Measurements from ENCODE around the gene HOOK2. TPM values are rescaled to one million over a fixed set of nuclear protein-coding genes. Genes with fewer than 3 reads are reported as not detected.
"Not testable (repeated sequence)": the region's sequence is repeated elsewhere in the genome, so short reads cannot be mapped to it uniquely, and the experiment has no call there.

Gene HOOK2
- total and polyA plus RNA-seq, 2 donors (not counting 1 experiment from before 2014, with no cell fraction given) = 6.6 to 26.6 TPM

DNA sequence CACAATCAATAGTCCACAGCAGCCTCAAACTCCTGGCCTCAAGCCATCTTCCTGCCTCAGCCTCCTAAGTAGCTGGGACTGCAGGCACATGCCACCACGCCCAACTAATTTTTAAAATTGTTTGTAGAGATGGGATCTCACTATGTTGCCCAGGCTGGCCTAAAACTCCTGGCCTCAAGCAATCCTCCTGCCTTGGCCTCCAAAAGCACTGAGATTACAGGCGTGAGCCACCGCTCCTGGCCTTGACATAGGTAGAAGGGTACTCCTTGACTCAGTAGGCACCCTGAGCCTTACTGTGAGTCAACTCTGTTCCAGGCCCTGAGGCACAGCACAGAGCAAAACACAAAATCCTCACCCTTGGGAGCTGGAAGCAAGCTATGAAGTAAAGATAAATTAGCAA lies 59.4 kb downstream of the HOOK2 start:
- H3K9ac ChIP-seq (ENCODE audit: insufficient read depth, low read length) = no peak overlapping the region
- DNase-seq (ENCODE audit: low read depth in 2 of 2) = no peak
- no peak overlapping the region for H2AFZ ChIP-seq (ENCODE audit: low read length)
- no peak overlapping the region for H3K4me3 ChIP-seq (replicated peaks in 1 of 4; ENCODE audit: control extremely low read depth in 1 of 4, insufficient read depth in 1 of 4, low read depth in 3 of 4, low read length in 4 of 4)
- H3K27me3 ChIP-seq (ENCODE audit: control insufficient read depth, insufficient read depth, low read length) = no peaks in the 10 kb centered on the region
- no peak overlapping the region for H3K4me2 ChIP-seq (ENCODE audit: extremely low read depth, insufficient read depth, low read length)
- TF ChIP-seq, protein P1, sequence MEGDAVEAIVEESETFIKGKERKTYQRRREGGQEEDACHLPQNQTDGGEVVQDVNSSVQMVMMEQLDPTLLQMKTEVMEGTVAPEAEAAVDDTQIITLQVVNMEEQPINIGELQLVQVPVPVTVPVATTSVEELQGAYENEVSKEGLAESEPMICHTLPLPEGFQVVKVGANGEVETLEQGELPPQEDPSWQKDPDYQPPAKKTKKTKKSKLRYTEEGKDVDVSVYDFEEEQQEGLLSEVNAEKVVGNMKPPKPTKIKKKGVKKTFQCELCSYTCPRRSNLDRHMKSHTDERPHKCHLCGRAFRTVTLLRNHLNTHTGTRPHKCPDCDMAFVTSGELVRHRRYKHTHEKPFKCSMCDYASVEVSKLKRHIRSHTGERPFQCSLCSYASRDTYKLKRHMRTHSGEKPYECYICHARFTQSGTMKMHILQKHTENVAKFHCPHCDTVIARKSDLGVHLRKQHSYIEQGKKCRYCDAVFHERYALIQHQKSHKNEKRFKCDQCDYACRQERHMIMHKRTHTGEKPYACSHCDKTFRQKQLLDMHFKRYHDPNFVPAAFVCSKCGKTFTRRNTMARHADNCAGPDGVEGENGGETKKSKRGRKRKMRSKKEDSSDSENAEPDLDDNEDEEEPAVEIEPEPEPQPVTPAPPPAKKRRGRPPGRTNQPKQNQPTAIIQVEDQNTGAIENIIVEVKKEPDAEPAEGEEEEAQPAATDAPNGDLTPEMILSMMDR (conservative IDR thresholded peaks at IDR 0.05 in 1 of 2, IDR thresholded peaks at IDR 0.05 in 1 of 2; ENCODE audit: low read depth in 1 of 2, low read length in 2 of 2) = no peak
- no peak for TF ChIP-seq EZH2 (IDR thresholded peaks at IDR 0.05; ENCODE audit: low read length, missing control alignments)
- peaks cover 7% of the 10 kb centered on the region for H3K4me1 ChIP-seq (ENCODE audit: control insufficient read depth, extremely low read depth, insufficient read depth, low read length)
- H3K9me3 ChIP-seq (ENCODE audit: control insufficient read depth, insufficient read depth, low read depth, low read length) = no peaks in the 10 kb centered on the region
- H3K36me3 ChIP-seq (ENCODE audit: control insufficient read depth, insufficient read depth, low read length) = peaks cover 33% of the 10 kb centered on the region
- peaks cover 50% of the 10 kb centered on the region for H3K79me2 ChIP-seq (ENCODE audit: control insufficient read depth, insufficient read depth, low read length)
- no peaks in the 10 kb centered on the region for H4K20me1 ChIP-seq (ENCODE audit: control insufficient read depth, extremely low read depth, insufficient read depth, low read length)
- H3K27ac ChIP-seq (ENCODE audit: insufficient read depth, low read length) = no peak overlapping the region

DNA sequence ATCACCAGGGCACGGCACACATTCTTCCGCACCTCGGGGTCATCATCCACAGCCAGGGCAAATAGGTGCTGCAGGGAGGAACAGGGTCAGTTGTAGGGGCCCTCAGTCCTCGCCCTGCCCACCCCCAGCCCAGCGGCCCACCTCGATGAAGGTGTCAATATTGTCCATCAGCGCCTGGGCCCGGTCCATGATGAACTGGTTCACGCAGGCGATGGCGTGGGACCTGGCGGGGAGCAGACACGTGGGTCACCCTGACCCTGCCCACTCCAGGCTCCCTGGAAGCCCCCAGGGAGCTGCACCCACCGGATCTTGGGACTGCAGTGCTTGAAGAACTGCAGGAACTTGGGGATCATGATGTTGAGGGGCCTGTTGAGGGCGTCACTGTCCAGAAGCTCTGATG lies 60.2 kb downstream of the HOOK2 start:
- Histone ChIP-seq H3K27ac (ENCODE audit: insufficient read depth, low read length) (no peak overlapping the region), H3K9me3 (ENCODE audit: control insufficient read depth, insufficient read depth, low read depth, low read length) (no peaks in the 10 kb centered on the region), H3K4me1 (ENCODE audit: control insufficient read depth, extremely low read depth, insufficient read depth, low read length) (peaks cover 6% of the 10 kb centered on the region), H3K79me2 (ENCODE audit: control insufficient read depth, insufficient read depth, low read length) (peaks cover 42% of the 10 kb centered on the region), H3K4me3 (replicated peaks in 1 of 4; ENCODE audit: control extremely low read depth in 1 of 4, insufficient read depth in 1 of 4, low read depth in 3 of 4, low read length in 4 of 4) (no peak overlapping the region), H3K4me2 (ENCODE audit: extremely low read depth, insufficient read depth, low read length) (no peak overlapping the region), H2AFZ (ENCODE audit: low read length) (no peak overlapping the region), H3K9ac (ENCODE audit: insufficient read depth, low read length) (no peak overlapping the region), H3K27me3 (ENCODE audit: control insufficient read depth, insufficient read depth, low read length) (no peaks in the 10 kb centered on the region), H4K20me1 (ENCODE audit: control insufficient read depth, extremely low read depth, insufficient read depth, low read length) (no peaks in the 10 kb centered on the region), H3K36me3 (ENCODE audit: control insufficient read depth, insufficient read depth, low read length) (peaks cover 38% of the 10 kb centered on the region)
- DNase-seq (ENCODE audit: low read depth in 2 of 2) = no peak
- no peak for TF ChIP-seq EZH2 (IDR thresholded peaks at IDR 0.05; ENCODE audit: low read length, missing control alignments)
- TF ChIP-seq, protein P1 (conservative IDR thresholded peaks at IDR 0.05 in 1 of 2, IDR thresholded peaks at IDR 0.05 in 1 of 2; ENCODE audit: low read depth in 1 of 2, low read length in 2 of 2) = no peak

DNA sequence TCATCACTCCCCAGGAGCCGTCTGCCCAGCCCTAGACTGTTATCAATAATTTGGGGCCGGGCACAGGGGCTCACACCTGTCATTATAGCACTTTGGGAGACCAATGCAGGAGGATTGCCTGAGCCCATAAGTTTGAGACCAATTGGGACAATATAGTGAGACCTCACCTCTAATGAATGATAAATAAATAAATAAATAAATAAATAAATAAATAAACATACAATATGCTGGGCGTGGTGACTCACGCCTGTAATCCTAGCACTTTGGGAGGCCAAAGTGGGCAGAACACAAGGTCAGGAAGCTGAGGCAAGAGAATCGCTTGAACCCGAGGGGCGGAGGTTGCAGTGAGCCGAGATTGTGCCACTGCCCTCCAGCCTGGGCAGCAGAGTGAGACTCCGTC lies 62.0 kb downstream of the HOOK2 start:
- Histone ChIP-seq H3K36me3 (ENCODE audit: control insufficient read depth, insufficient read depth, low read length) (peaks cover 35% of the 10 kb centered on the region), H3K79me2 (ENCODE audit: control insufficient read depth, insufficient read depth, low read length) (peaks cover 24% of the 10 kb centered on the region)

More for the DNA sequence above, 62.0 kb downstream of the HOOK2 start:
- not testable (repeated sequence) for H4K20me1 ChIP-seq (ENCODE audit: control insufficient read depth, extremely low read depth, insufficient read depth, low read length); H3K4me1 ChIP-seq (ENCODE audit: control insufficient read depth, extremely low read depth, insufficient read depth, low read length); H3K4me3 ChIP-seq (replicated peaks in 1 of 4; ENCODE audit: control extremely low read depth in 1 of 4, insufficient read depth in 1 of 4, low read depth in 3 of 4, low read length in 4 of 4); H3K4me2 ChIP-seq (ENCODE audit: extremely low read depth, insufficient read depth, low read length); H3K27ac ChIP-seq (ENCODE audit: insufficient read depth, low read length); H3K9me3 ChIP-seq (ENCODE audit: control insufficient read depth, insufficient read depth, low read depth, low read length); H2AFZ ChIP-seq (ENCODE audit: low read length); H3K27me3 ChIP-seq (ENCODE audit: control insufficient read depth, insufficient read depth, low read length); DNase-seq (ENCODE audit: low read depth in 2 of 2); H3K9ac ChIP-seq (ENCODE audit: insufficient read depth, low read length)

Other genes starting within 250 kb of the HOOK2 start
- 10.3 and 12.2 TPM in 2 replicates for gene ZNF564, start 224.1 kb downstream of the HOOK2 start, total RNA-seq
- gene ZNF564, start 224.1 kb downstream of the HOOK2 start, polyA plus RNA-seq = 2.8 and 4.5 TPM in 2 replicates
- 8.0 and 16.8 TPM in 2 replicates for gene ZNF490, start 164.7 kb downstream of the HOOK2 start, total RNA-seq
- 3.9 and 4.1 TPM in 2 replicates for gene ZNF490, start 164.7 kb downstream of the HOOK2 start, polyA plus RNA-seq
- gene ZNF791, start 164.6 kb downstream of the HOOK2 start, total RNA-seq = 9.2 and 12.2 TPM in 2 replicates
- gene ZNF791, start 164.6 kb downstream of the HOOK2 start, polyA plus RNA-seq = 9.4 and 11.4 TPM in 2 replicates
- gene MAN2B1, start 108.8 kb downstream of the HOOK2 start, total RNA-seq = 33.1 and 36.0 TPM in 2 replicates
- 28.3 and 30.7 TPM in 2 replicates for gene MAN2B1, start 108.8 kb downstream of the HOOK2 start, polyA plus RNA-seq
- 8.7 and 11.7 TPM in 2 replicates for gene WDR83, start 108.7 kb downstream of the HOOK2 start, total RNA-seq
- gene WDR83, start 108.7 kb downstream of the HOOK2 start, polyA plus RNA-seq = 4.1 and 5.1 TPM in 2 replicates
- gene DHPS, start 93.7 kb downstream of the HOOK2 start, total RNA-seq = 56.5 and 60.4 TPM in 2 replicates
- 43.2 and 52.2 TPM in 2 replicates for gene DHPS, start 93.7 kb downstream of the HOOK2 start, polyA plus RNA-seq
- not detected in 2 replicates for gene GNG14, start 87.6 kb downstream of the HOOK2 start, total RNA-seq
- gene GNG14, start 87.6 kb downstream of the HOOK2 start, polyA plus RNA-seq = not detected in 2 replicates
- 3.1 and 3.3 TPM in 2 replicates for gene FBXW9, start 78.9 kb downstream of the HOOK2 start, total RNA-seq
- 3.3 and 4.4 TPM in 2 replicates for gene FBXW9, start 78.9 kb downstream of the HOOK2 start, polyA plus RNA-seq
- 28.2 and 36.0 TPM in 2 replicates for gene TNPO2, start 51.6 kb downstream of the HOOK2 start, total RNA-seq
- gene TNPO2, start 51.6 kb downstream of the HOOK2 start, polyA plus RNA-seq = 52.5 and 75.0 TPM in 2 replicates
- gene TRIR, start 40.9 kb downstream of the HOOK2 start, total RNA-seq = 117 and 186 TPM in 2 replicates
- 155 and 199 TPM in 2 replicates for gene TRIR, start 40.9 kb downstream of the HOOK2 start, polyA plus RNA-seq
- gene GET3, start 38.1 kb downstream of the HOOK2 start, total RNA-seq = 94.1 and 95.3 TPM in 2 replicates
- gene GET3, start 38.1 kb downstream of the HOOK2 start, polyA plus RNA-seq = 123 and 208 TPM in 2 replicates
- not detected in 2 replicates for gene BEST2, start 23.8 kb downstream of the HOOK2 start, total RNA-seq
- gene BEST2, start 23.8 kb downstream of the HOOK2 start, polyA plus RNA-seq = not detected in 2 replicates
- 108 and 118 TPM in 2 replicates for gene JUNB, start 15.9 kb upstream of the HOOK2 start, total RNA-seq
- 20.2 and 93.3 TPM in 2 replicates for gene JUNB, start 15.9 kb upstream of the HOOK2 start, polyA plus RNA-seq
- 166 and 228 TPM in 2 replicates for gene PRDX2, start 26.2 kb upstream of the HOOK2 start, total RNA-seq
- 186 and 294 TPM in 2 replicates for gene PRDX2, start 26.2 kb upstream of the HOOK2 start, polyA plus RNA-seq
- 0.51 TPM in 1 of 2 replicates, not detected in the other for gene THSD8, start 26.5 kb upstream of the HOOK2 start, total RNA-seq
- gene THSD8, start 26.5 kb upstream of the HOOK2 start, polyA plus RNA-seq = 2.8 TPM in 1 of 2 replicates, not detected in the other
- gene RNASEH2A, start 31.0 kb upstream of the HOOK2 start, total RNA-seq = 3.1 and 8.9 TPM in 2 replicates
- gene RNASEH2A, start 31.0 kb upstream of the HOOK2 start, polyA plus RNA-seq = 14.3 and 51.3 TPM in 2 replicates
- not detected in 2 replicates for gene RTBDN, start 59.0 kb upstream of the HOOK2 start, total RNA-seq
- not detected in 2 replicates for gene RTBDN, start 59.0 kb upstream of the HOOK2 start, polyA plus RNA-seq
- gene MAST1, start 63.0 kb upstream of the HOOK2 start, total RNA-seq = 0.26 and 1.3 TPM in 2 replicates
- gene MAST1, start 63.0 kb upstream of the HOOK2 start, polyA plus RNA-seq = 0.20 and 0.30 TPM in 2 replicates
- 23.4 and 26.6 TPM in 2 replicates for gene DNASE2, start 105.9 kb upstream of the HOOK2 start, total RNA-seq
- gene DNASE2, start 105.9 kb upstream of the HOOK2 start, polyA plus RNA-seq = 24.1 and 25.1 TPM in 2 replicates
- gene KLF1, start 111.6 kb upstream of the HOOK2 start, total RNA-seq = under 0.01 TPM in 1 of 2 replicates, not detected in the other
- gene KLF1, start 111.6 kb upstream of the HOOK2 start, polyA plus RNA-seq = not detected in 2 replicates
- gene GCDH, start 115.6 kb upstream of the HOOK2 start, total RNA-seq = 11.8 and 18.0 TPM in 2 replicates
- gene GCDH, start 115.6 kb upstream of the HOOK2 start, polyA plus RNA-seq = 10.3 and 15.5 TPM in 2 replicates
- gene SYCE2, start 143.7 kb upstream of the HOOK2 start, total RNA-seq = not detected in 2 replicates
- 0.19 and 0.40 TPM in 2 replicates for gene SYCE2, start 143.7 kb upstream of the HOOK2 start, polyA plus RNA-seq
- 38.6 and 49.6 TPM in 2 replicates for gene FARSA, start 158.2 kb upstream of the HOOK2 start, total RNA-seq
- 23.5 and 37.9 TPM in 2 replicates for gene FARSA, start 158.2 kb upstream of the HOOK2 start, polyA plus RNA-seq
- 839 and 1,447 TPM in 2 replicates for gene CALR, start 163.1 kb upstream of the HOOK2 start, total RNA-seq
- gene CALR, start 163.1 kb upstream of the HOOK2 start, polyA plus RNA-seq = 2,698 and 2,757 TPM in 2 replicates
- 51.1 and 72.2 TPM in 2 replicates for gene RAD23A, start 170.3 kb upstream of the HOOK2 start, total RNA-seq
- 46.2 and 62.5 TPM in 2 replicates for gene RAD23A, start 170.3 kb upstream of the HOOK2 start, polyA plus RNA-seq
- gene GADD45GIP1, start 181.7 kb upstream of the HOOK2 start, total RNA-seq = 17.7 and 19.7 TPM in 2 replicates
- gene GADD45GIP1, start 181.7 kb upstream of the HOOK2 start, polyA plus RNA-seq = 19.5 and 28.2 TPM in 2 replicates
- gene DAND5, start 194.0 kb upstream of the HOOK2 start, total RNA-seq = not detected in 2 replicates
- 0.03 TPM in 1 of 2 replicates, not detected in the other for gene DAND5, start 194.0 kb upstream of the HOOK2 start, polyA plus RNA-seq
- gene NFIX, start 219.9 kb upstream of the HOOK2 start, total RNA-seq = 55.2 and 74.8 TPM in 2 replicates
- gene NFIX, start 219.9 kb upstream of the HOOK2 start, polyA plus RNA-seq = 35.7 and 75.9 TPM in 2 replicates

Data from fibroblast of lung (primary cell).